ACC112 (cell line): ENCODE data around the gene IGFBP1.
"Not testable (repeated sequence)": the region's sequence is repeated elsewhere in the genome, so short reads cannot be mapped to it uniquely, and the experiment has no call there.

Experiments
- H2AFZ ChIP-seq: fragments of 200-600 bp; sonication (generic); one replicate; pipeline ENCODE4 v1.6.0; 2017; ENCODE audit warnings: antibody characterized with exemption, low read length; ENCODE audit not compliant: unreplicated experiment
- H3K27ac ChIP-seq: fragments of 200-600 bp; sonication (generic); 2 replicates; pipeline ENCODE4 v1.5.1; 2014; ENCODE audit warnings: low read depth, mild to moderate bottlenecking, antibody characterized with exemption, low read length, moderate library complexity
- H3K27me3 ChIP-seq: fragments of 200-600 bp; sonication (generic); 2 replicates; pipeline ENCODE4 v1.6.1; 2014; ENCODE audit warnings: mild to moderate bottlenecking, antibody characterized with exemption, low read length, moderate library complexity, mixed read lengths; ENCODE audit not compliant: insufficient read depth
- H3K36me3 ChIP-seq: fragments of 200-600 bp; sonication (generic); 2 replicates; pipeline ENCODE4 v1.6.1; 2016; ENCODE audit warnings: mild to moderate bottlenecking, antibody characterized with exemption, low read length, moderate library complexity, mixed read lengths; ENCODE audit not compliant: insufficient read depth
- H3K4me1 ChIP-seq: fragments of 200-600 bp; sonication (generic); one replicate; pipeline ENCODE4 v1.6.1; 2016; ENCODE audit warnings: low read length, mixed read lengths; ENCODE audit not compliant: insufficient read depth, unreplicated experiment, control insufficient read depth
- H3K4me3 ChIP-seq: fragments of 200-600 bp; sonication (generic); 2 replicates; pipeline ENCODE4 v1.5.1; 2014; ENCODE audit warnings: mild to moderate bottlenecking, low read depth, low read length
- H3K79me2 ChIP-seq: fragments of 200-600 bp; sonication (generic); one replicate; pipeline ENCODE4 v1.6.0; 2016; ENCODE audit warnings: low read length; ENCODE audit not compliant: control insufficient read depth, unreplicated experiment, insufficient read depth

The IGFBP1 gene

GRCh38 chr7:45937862-45938261, 49.6 kb downstream of the IGFBP1 start:
- Histone ChIP-seq H2AFZ (no peak overlapping the region), H3K27me3 (no peaks in the 10 kb centered on the region), H3K36me3 (no peaks in the 10 kb centered on the region), H3K4me1 (no peaks in the 10 kb centered on the region), H3K4me3 (no peak overlapping the region), H3K79me2 (no peaks in the 10 kb centered on the region), H3K27ac (no peak overlapping the region)

- no peak overlapping the region for H3K4me3 ChIP-seq
- H2AFZ ChIP-seq = no peak overlapping the region
- no peaks in the 10 kb centered on the region for H3K4me1 ChIP-seq
- H3K27me3 ChIP-seq = no peaks in the 10 kb centered on the region
- no peaks in the 10 kb centered on the region for H3K79me2 ChIP-seq
- H3K27ac ChIP-seq = no peak overlapping the region
- no peaks in the 10 kb centered on the region for H3K36me3 ChIP-seq
Observed at GRCh38 chr7:45938626-45939302, 50.5 kb downstream of the IGFBP1 start.

- H2AFZ ChIP-seq = no peak overlapping the region
- no peak overlapping the region for H3K27ac ChIP-seq
- H3K79me2 ChIP-seq = no peaks in the 10 kb centered on the region
- H3K4me1 ChIP-seq = no peaks in the 10 kb centered on the region
- no peak overlapping the region for H3K4me3 ChIP-seq
- H3K27me3 ChIP-seq = no peaks in the 10 kb centered on the region
- H3K36me3 ChIP-seq = no peaks in the 10 kb centered on the region
Observed at GRCh38 chr7:45939574-45939973, 51.3 kb downstream of the IGFBP1 start.

- H3K4me3 ChIP-seq, H3K27me3 ChIP-seq, H3K36me3 ChIP-seq, H3K27ac ChIP-seq, H3K4me1 ChIP-seq, H2AFZ ChIP-seq, H3K79me2 ChIP-seq: not testable (repeated sequence)
Observed at GRCh38 chr7:45940237-45940781, 52.0 kb downstream of the IGFBP1 start.

- Histone ChIP-seq H3K4me1 (no peaks in the 10 kb centered on the region), H2AFZ (no peak overlapping the region), H3K36me3 (no peaks in the 10 kb centered on the region), H3K27me3 (no peaks in the 10 kb centered on the region), H3K4me3 (no peak overlapping the region), H3K27ac (no peak overlapping the region), H3K79me2 (no peaks in the 10 kb centered on the region)
Observed at GRCh38 chr7:45940939-45941338, 52.7 kb downstream of the IGFBP1 start.
